ENCODE data around the gene RIMS4.

RIMS4 gene

GRCh38 chr20:44719841-44720240 is 90.5 kb downstream of the RIMS4 start:
- H3K4me2 ChIP-seq (ENCODE audit: low read depth, low read length): no peak overlapping the region
- no peaks in the 10 kb centered on the region for H3K9me2 ChIP-seq (replicated peaks; ENCODE audit: insufficient read depth, low read length)
- H2AFZ ChIP-seq (ENCODE audit: low read length): no peak overlapping the region
- H3K9me3 ChIP-seq (replicated peaks; ENCODE audit: insufficient read depth, low read length): no peaks in the 10 kb centered on the region
- TF ChIP-seq EZH2phosphoT487 (IDR thresholded peaks at IDR 0.05; ENCODE audit: low read length) (no peak), EZH2 (optimal IDR thresholded peaks at IDR 0.05; ENCODE audit: low read depth, low read length) (no peak), CTCF (IDR thresholded peaks at IDR 0.05; ENCODE audit: low read length) (no peak)
- peaks cover 67% of the 10 kb centered on the region for H3K27me3 ChIP-seq (replicated peaks; ENCODE audit: insufficient read depth, low read length)
- H3K9ac ChIP-seq (ENCODE audit: low read length): no peak overlapping the region
- no peaks in the 10 kb centered on the region for H3K36me3 ChIP-seq (replicated peaks; ENCODE audit: insufficient read depth, low read length)
- H3K4me1 ChIP-seq (ENCODE audit: low read length): peaks cover 4% of the 10 kb centered on the region; the same call in 1 of the 2 replicates
- DNase-seq: no peak
- H3K4me3 ChIP-seq (ENCODE audit: low read length): no peak overlapping the region
- no peaks in the 10 kb centered on the region for H3F3A ChIP-seq (ENCODE audit: insufficient read depth, low read length)
- no peaks in the 10 kb centered on the region for H4K20me1 ChIP-seq (ENCODE audit: insufficient read depth, low read length)
- H3K27ac ChIP-seq (ENCODE audit: low read length): no peak overlapping the region
- no peaks in the 10 kb centered on the region for H3K79me2 ChIP-seq (ENCODE audit: low read length)

GRCh38 chr20:44717986-44718385 is 92.4 kb downstream of the RIMS4 start:
- Histone ChIP-seq H4K20me1 (ENCODE audit: insufficient read depth, low read length) (no peaks in the 10 kb centered on the region), H3K27me3 (replicated peaks; ENCODE audit: insufficient read depth, low read length) (peaks cover 85% of the 10 kb centered on the region), H3K79me2 (ENCODE audit: low read length) (no peaks in the 10 kb centered on the region), H3K9me3 (replicated peaks; ENCODE audit: insufficient read depth, low read length) (no peaks in the 10 kb centered on the region), H3K4me1 (ENCODE audit: low read length) (no peaks in the 10 kb centered on the region), H2AFZ (ENCODE audit: low read length) (no peak overlapping the region), H3K4me2 (ENCODE audit: low read depth, low read length) (no peak overlapping the region), H3K9ac (ENCODE audit: low read length) (no peak overlapping the region), H3K36me3 (replicated peaks; ENCODE audit: insufficient read depth, low read length) (no peaks in the 10 kb centered on the region), H3F3A (ENCODE audit: insufficient read depth, low read length) (no peaks in the 10 kb centered on the region), H3K4me3 (ENCODE audit: low read length) (no peak overlapping the region), H3K27ac (ENCODE audit: low read length) (no peak overlapping the region), H3K9me2 (replicated peaks; ENCODE audit: insufficient read depth, low read length) (no peaks in the 10 kb centered on the region)
- peak; percentile 27 for TF ChIP-seq CTCF (IDR thresholded peaks at IDR 0.05; ENCODE audit: low read length)
- TF ChIP-seq EZH2 (optimal IDR thresholded peaks at IDR 0.05; ENCODE audit: low read depth, low read length): no peak
- no peak for TF ChIP-seq EZH2phosphoT487 (IDR thresholded peaks at IDR 0.05; ENCODE audit: low read length)
- no peak for DNase-seq

DNA sequence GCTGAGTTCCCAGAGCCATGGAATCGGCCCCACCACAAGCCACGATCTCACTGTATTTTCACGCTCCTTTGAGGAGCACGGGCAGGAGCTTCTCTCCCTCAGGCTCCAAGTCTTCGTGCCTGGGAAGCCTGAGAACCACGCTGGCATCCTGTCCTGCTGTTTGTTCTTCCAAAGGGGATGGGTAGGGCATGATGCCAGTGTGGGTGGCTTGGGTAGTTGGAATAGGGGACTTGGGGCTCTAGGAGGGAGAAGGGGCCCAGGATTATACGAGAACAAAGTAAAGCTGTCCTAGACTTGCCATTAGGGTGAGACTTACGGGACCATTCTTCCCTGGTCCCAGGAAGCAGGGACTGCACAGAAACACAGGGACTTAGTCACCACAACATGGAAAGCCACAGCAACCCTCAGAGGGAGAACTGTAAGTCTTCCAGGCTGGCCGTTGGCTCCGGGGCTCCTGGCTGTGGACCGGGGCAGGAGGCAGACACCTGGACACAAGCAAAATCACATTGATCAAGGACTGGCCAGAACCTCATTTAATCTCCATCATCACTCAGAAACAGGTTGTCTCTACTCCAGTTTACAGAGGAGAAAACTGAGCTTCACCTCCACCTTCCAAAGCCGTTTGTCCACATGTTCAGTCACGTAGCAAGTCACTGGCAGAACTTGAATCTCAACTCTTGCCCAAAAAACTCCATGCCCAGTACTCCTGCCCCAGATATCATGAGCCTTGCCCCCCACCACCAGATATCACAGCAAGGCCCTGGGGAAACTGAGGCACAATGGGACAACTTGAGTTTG is 93.8 kb downstream of the RIMS4 start:
- H3K27ac ChIP-seq (ENCODE audit: low read length): no peak overlapping the region

More for the DNA sequence above, 93.8 kb downstream of the RIMS4 start:
- Histone ChIP-seq H3K79me2 (ENCODE audit: low read length) (no peaks in the 10 kb centered on the region), H2AFZ (ENCODE audit: low read length) (no peak overlapping the region), H3K4me3 (ENCODE audit: low read length) (no peak overlapping the region), H3K9ac (ENCODE audit: low read length) (no peak overlapping the region), H3K9me3 (replicated peaks; ENCODE audit: insufficient read depth, low read length) (no peaks in the 10 kb centered on the region), H3K36me3 (replicated peaks; ENCODE audit: insufficient read depth, low read length) (no peaks in the 10 kb centered on the region), H3K4me2 (ENCODE audit: low read depth, low read length) (no peak overlapping the region), H3K4me1 (ENCODE audit: low read length) (no peaks in the 10 kb centered on the region), H3F3A (ENCODE audit: insufficient read depth, low read length) (no peaks in the 10 kb centered on the region), H3K27me3 (replicated peaks; ENCODE audit: insufficient read depth, low read length) (peaks cover 89% of the 10 kb centered on the region), H4K20me1 (ENCODE audit: insufficient read depth, low read length) (no peaks in the 10 kb centered on the region), H3K9me2 (replicated peaks; ENCODE audit: insufficient read depth, low read length) (no peaks in the 10 kb centered on the region)
- no peak for DNase-seq
- no peak for TF ChIP-seq EZH2 (optimal IDR thresholded peaks at IDR 0.05; ENCODE audit: low read depth, low read length)

All from MM.1S (cell line).